ENCODE measurements around the gene KRTAP9-6.

DNA sequence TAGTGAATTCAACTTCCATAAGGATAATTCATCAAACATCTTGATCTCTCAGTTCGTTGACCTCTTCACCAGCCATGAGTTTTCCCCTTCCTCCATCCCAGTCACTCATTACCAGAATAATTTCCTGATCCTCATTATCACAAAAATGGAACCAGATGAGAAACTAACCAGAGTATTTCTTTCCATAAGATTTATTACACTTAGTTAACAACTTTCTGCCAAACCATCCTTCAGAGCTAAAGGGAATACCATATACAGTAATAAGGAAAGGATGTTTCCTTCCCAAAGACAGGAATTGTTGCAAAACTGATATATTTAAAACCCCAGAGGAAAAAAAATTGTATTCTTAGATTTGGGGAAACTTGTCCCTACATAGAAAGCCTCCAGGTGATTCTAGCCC lies 28.8 kb downstream of the KRTAP9-6 start:
- TF ChIP-seq CTCF (IDR thresholded peaks at IDR 0.05) (no peak), POLR2A (IDR thresholded peaks at IDR 0.05) (no peak)
